Measurements from ENCODE around the gene CDC42EP5. TPM values are rescaled to one million over a fixed set of nuclear protein-coding genes. Genes with fewer than 3 reads are reported as not detected.

The CDC42EP5 gene
- total RNA-seq, 2 experiments from 2014 or later = not detected

- CTCF ChIA-PET (ENCODE audit: unreplicated experiment) = no interaction called here
- TF ChIP-seq CTCF (conservative IDR thresholded peaks at IDR 0.05; ENCODE audit: low read length) = no peak
- TF ChIP-seq EZH2phosphoT487 (IDR thresholded peaks at IDR 0.05; ENCODE audit: borderline replicate concordance, low read depth, low read length) = no peak
- Histone ChIP-seq H3K4me3 (ENCODE audit: low read depth, low read length, poor library complexity, severe bottlenecking) (no peak overlapping the region), H3K9me2 (ENCODE audit: insufficient read depth, low read length) (no peaks in the 10 kb centered on the region), H3K27ac (ENCODE audit: low read depth, low read length, poor library complexity, severe bottlenecking) (no peak overlapping the region), H2AFZ (ENCODE audit: low read length) (no peak overlapping the region), H4K20me1 (ENCODE audit: insufficient read depth, low read length) (no peaks in the 10 kb centered on the region), H3K4me1 (ENCODE audit: insufficient read depth, low read length, poor library complexity, severe bottlenecking) (no peaks in the 10 kb centered on the region), H3K79me2 (ENCODE audit: insufficient read depth, low read depth, low read length) (no peaks in the 10 kb centered on the region), H3K9me3 (ENCODE audit: low read length) (no peaks in the 10 kb centered on the region), H3K36me3 (ENCODE audit: insufficient read depth, low read length) (peaks cover 30% of the 10 kb centered on the region), H3K4me2 (ENCODE audit: low read length) (no peak overlapping the region)
- intact Hi-C loops (cut with micrococcal nuclease; ENCODE audit: unreplicated experiment) = no loop called here
- POLR2A ChIA-PET = no interaction called here
- BruUV-seq (replicated peaks) = no TSS peak
- no peak for DNase-seq (ENCODE audit: low spot score)
Observed at GRCh38 chr19:54440641-54441040, 32.5 kb downstream of the CDC42EP5 start.

GRCh38 chr19:54439174-54439851 lies 33.8 kb downstream of the CDC42EP5 start:
- Histone ChIP-seq H3K79me2 (ENCODE audit: insufficient read depth, low read depth, low read length) (no peaks in the 10 kb centered on the region), H3K4me1 (ENCODE audit: insufficient read depth, low read length, poor library complexity, severe bottlenecking) (peaks cover 7% of the 10 kb centered on the region), H4K20me1 (ENCODE audit: insufficient read depth, low read length) (no peaks in the 10 kb centered on the region), H3K27ac (ENCODE audit: low read depth, low read length, poor library complexity, severe bottlenecking) (no peak overlapping the region), H3K9me2 (ENCODE audit: insufficient read depth, low read length) (no peaks in the 10 kb centered on the region), H3K4me2 (ENCODE audit: low read length) (no peak overlapping the region), H3K4me3 (ENCODE audit: low read depth, low read length, poor library complexity, severe bottlenecking) (no peak overlapping the region), H3K36me3 (ENCODE audit: insufficient read depth, low read length) (peaks cover 21% of the 10 kb centered on the region), H2AFZ (ENCODE audit: low read length) (no peak overlapping the region), H3K9me3 (ENCODE audit: low read length) (no peaks in the 10 kb centered on the region)
- no TSS peak for BruUV-seq (replicated peaks)
- POLR2A ChIA-PET = interaction anchor here (0.6 kb wide), 1 partner anchor 14 kb away, joined by 3 read pairs; no protein-coding TSS in a partner anchor
- intact Hi-C loops (cut with micrococcal nuclease; ENCODE audit: unreplicated experiment) = no loop called here
- TF ChIP-seq EZH2phosphoT487 (IDR thresholded peaks at IDR 0.05; ENCODE audit: borderline replicate concordance, low read depth, low read length) (no peak), CTCF (conservative IDR thresholded peaks at IDR 0.05; ENCODE audit: low read length) (peak; percentile 77)
- CTCF ChIA-PET (ENCODE audit: unreplicated experiment) = no interaction called here
- DNase-seq (ENCODE audit: low spot score) = peak; percentile 60

GRCh38 chr19:54436628-54437252 lies 36.4 kb downstream of the CDC42EP5 start:
- Histone ChIP-seq H3K79me2 (ENCODE audit: insufficient read depth, low read depth, low read length) (no peaks in the 10 kb centered on the region), H3K4me1 (ENCODE audit: insufficient read depth, low read length, poor library complexity, severe bottlenecking) (peaks cover 7% of the 10 kb centered on the region), H3K36me3 (ENCODE audit: insufficient read depth, low read length) (peaks cover 8% of the 10 kb centered on the region; the same call in 1 of the 2 replicates), H3K9me2 (ENCODE audit: insufficient read depth, low read length) (no peaks in the 10 kb centered on the region), H3K4me2 (ENCODE audit: low read length) (no peak overlapping the region), H3K27ac (ENCODE audit: low read depth, low read length, poor library complexity, severe bottlenecking) (no peak overlapping the region), H3K4me3 (ENCODE audit: low read depth, low read length, poor library complexity, severe bottlenecking) (no peak overlapping the region), H2AFZ (ENCODE audit: low read length) (no peak overlapping the region), H3K9me3 (ENCODE audit: low read length) (no peaks in the 10 kb centered on the region), H4K20me1 (ENCODE audit: insufficient read depth, low read length) (no peaks in the 10 kb centered on the region)
- DNase-seq (ENCODE audit: low spot score) = no peak
- POLR2A ChIA-PET = no interaction called here
- intact Hi-C loops (cut with micrococcal nuclease; ENCODE audit: unreplicated experiment) = no loop called here
- no peak for TF ChIP-seq CTCF (conservative IDR thresholded peaks at IDR 0.05; ENCODE audit: low read length)
- no peak for TF ChIP-seq EZH2phosphoT487 (IDR thresholded peaks at IDR 0.05; ENCODE audit: borderline replicate concordance, low read depth, low read length)
- CTCF ChIA-PET (ENCODE audit: unreplicated experiment) = no interaction called here
- BruUV-seq (replicated peaks) = no TSS peak

Data from OCI-LY7 (cell line).